Osteoblast (primary cell): ENCODE results near the gene PPIP5K1. TPM values are rescaled to one million over a fixed set of nuclear protein-coding genes. Genes with fewer than 3 reads are reported as not detected.

ENCODE experiments used
- DNase-seq: peaks from one replicate; pipeline ENCODE4 v3.0.0; 2011; ENCODE audit warnings: low spot score, mixed read lengths; ENCODE audit not compliant: insufficient read length; ENCODE audit errors: missing footprints
- H2AFZ ChIP-seq: 2 replicates; pipeline ENCODE4 v1.6.0; 2011; ENCODE audit warnings: mild to moderate bottlenecking, low read length
- H3K27ac ChIP-seq: 2 replicates; pipeline ENCODE4 v1.5.1; 2011; ENCODE audit warnings: mild to moderate bottlenecking, low read depth, low read length, moderate library complexity
- H3K27me3 ChIP-seq: 2 replicates; pipeline ENCODE4 v1.6.0; 2012; ENCODE audit warnings: mild to moderate bottlenecking, control low read depth, inconsistent platforms, low read length, moderate library complexity; ENCODE audit not compliant: insufficient read depth
- H3K36me3 ChIP-seq: 2 replicates; pipeline ENCODE4 v1.5.1; 2011; ENCODE audit warnings: mild to moderate bottlenecking, low read length, control low read depth, moderate library complexity; ENCODE audit not compliant: insufficient read depth
- H3K4me1 ChIP-seq: 2 replicates; pipeline ENCODE4 v1.5.1; 2011; ENCODE audit warnings: mild to moderate bottlenecking, low read length, control low read depth, moderate library complexity; ENCODE audit not compliant: insufficient read depth
- H3K4me2 ChIP-seq: 2 replicates; pipeline ENCODE4 v1.6.0; 2011; ENCODE audit warnings: mild to moderate bottlenecking, low read length; ENCODE audit not compliant: insufficient read depth
- H3K4me3 ChIP-seq: fragments of 200-600 bp; sonication (generic); 3 replicates; pipeline ENCODE4 v1.5.1; 2012; ENCODE audit warnings: mild to moderate bottlenecking, low read length, inconsistent platforms; ENCODE audit not compliant: insufficient read depth
- H3K79me2 ChIP-seq: 2 replicates; pipeline ENCODE4 v1.6.0; 2012; ENCODE audit warnings: mild to moderate bottlenecking, low read length, control low read depth, inconsistent platforms; ENCODE audit not compliant: insufficient read depth
- H3K9me3 ChIP-seq: 2 replicates; pipeline ENCODE4 v1.5.1; 2011; ENCODE audit warnings: low read depth, low read length, control low read depth
- H4K20me1 ChIP-seq: 2 replicates; pipeline ENCODE4 v1.6.0; 2012; ENCODE audit warnings: mild to moderate bottlenecking, low read length, control low read depth; ENCODE audit not compliant: insufficient read depth
- CTCF ChIP-seq: IDR thresholded peaks from 2 replicates; pipeline ENCODE4 v1.5.1; 2011; ENCODE audit warnings: mild to moderate bottlenecking, low read depth, low read length, moderate library complexity; ENCODE audit errors: extremely low read depth
- total RNA-seq: library from RNA; depleted of rRNA; stranded (reverse); fragments of >200 nt; gene quantifications from 2 replicates; pipeline ENCODE4 v1.2.3, GENCODE V29; 2012

The PPIP5K1 gene
- total RNA-seq, 1 donor, result 20.3 TPM

GRCh38 chr15:43508991-43509659, 80.9 kb downstream of the PPIP5K1 start:
- Histone ChIP-seq H3K36me3 (no peaks in the 10 kb centered on the region), H3K4me3 (peak overlapping the region; percentile 79), H3K79me2 (peaks cover 2% of the 10 kb centered on the region), H3K27ac (peak overlapping the region; percentile 92), H4K20me1 (no peaks in the 10 kb centered on the region), H3K27me3 (no peaks in the 10 kb centered on the region), H2AFZ (peak overlapping the region; percentile 17), H3K9me3 (no peaks in the 10 kb centered on the region), H3K4me2 (peak overlapping the region; percentile 99), H3K4me1 (peaks cover 53% of the 10 kb centered on the region)
- no peak for TF ChIP-seq CTCF
- DNase-seq, result no peak

GRCh38 chr15:43508421-43508820, 81.6 kb downstream of the PPIP5K1 start:
- peaks cover 2% of the 10 kb centered on the region for H3K79me2 ChIP-seq
- H3K27ac ChIP-seq, result peak overlapping the region; percentile 52
- H3K4me3 ChIP-seq, result no peak overlapping the region
- no peak for DNase-seq
- TF ChIP-seq CTCF, result no peak
- no peaks in the 10 kb centered on the region for H3K36me3 ChIP-seq
- H3K27me3 ChIP-seq, result no peaks in the 10 kb centered on the region
- peaks cover 46% of the 10 kb centered on the region for H3K4me1 ChIP-seq
- no peak overlapping the region for H2AFZ ChIP-seq
- no peak overlapping the region for H3K4me2 ChIP-seq
- H3K9me3 ChIP-seq, result no peaks in the 10 kb centered on the region
- H4K20me1 ChIP-seq, result no peaks in the 10 kb centered on the region

- H3K27ac ChIP-seq, result no peak overlapping the region
- H3K27me3 ChIP-seq, result no peaks in the 10 kb centered on the region
These were observed 84.3 kb downstream of the PPIP5K1 start for GRCh38 chr15:43505738-43506137.

More at GRCh38 chr15:43505738-43506137, 84.3 kb downstream of the PPIP5K1 start:
- no peaks in the 10 kb centered on the region for H3K36me3 ChIP-seq
- H3K4me2 ChIP-seq, result peak overlapping the region; percentile 24
- H3K4me1 ChIP-seq, result peaks cover 34% of the 10 kb centered on the region
- H2AFZ ChIP-seq, result no peak overlapping the region
- H3K9me3 ChIP-seq, result no peaks in the 10 kb centered on the region
- TF ChIP-seq CTCF, result no peak
- DNase-seq, result no peak
- H3K79me2 ChIP-seq, result no peaks in the 10 kb centered on the region
- H4K20me1 ChIP-seq, result no peaks in the 10 kb centered on the region
- no peak overlapping the region for H3K4me3 ChIP-seq
